ENCODE measurements around the gene G6PC1.
"Not testable (repeated sequence)": the region's sequence is repeated elsewhere in the genome, so short reads cannot be mapped to it uniquely, and the experiment has no call there.

The G6PC1 gene

GRCh38 chr17:42908872-42909700, 8.5 kb downstream of the G6PC1 start:
- TF ChIP-seq, protein P1, sequence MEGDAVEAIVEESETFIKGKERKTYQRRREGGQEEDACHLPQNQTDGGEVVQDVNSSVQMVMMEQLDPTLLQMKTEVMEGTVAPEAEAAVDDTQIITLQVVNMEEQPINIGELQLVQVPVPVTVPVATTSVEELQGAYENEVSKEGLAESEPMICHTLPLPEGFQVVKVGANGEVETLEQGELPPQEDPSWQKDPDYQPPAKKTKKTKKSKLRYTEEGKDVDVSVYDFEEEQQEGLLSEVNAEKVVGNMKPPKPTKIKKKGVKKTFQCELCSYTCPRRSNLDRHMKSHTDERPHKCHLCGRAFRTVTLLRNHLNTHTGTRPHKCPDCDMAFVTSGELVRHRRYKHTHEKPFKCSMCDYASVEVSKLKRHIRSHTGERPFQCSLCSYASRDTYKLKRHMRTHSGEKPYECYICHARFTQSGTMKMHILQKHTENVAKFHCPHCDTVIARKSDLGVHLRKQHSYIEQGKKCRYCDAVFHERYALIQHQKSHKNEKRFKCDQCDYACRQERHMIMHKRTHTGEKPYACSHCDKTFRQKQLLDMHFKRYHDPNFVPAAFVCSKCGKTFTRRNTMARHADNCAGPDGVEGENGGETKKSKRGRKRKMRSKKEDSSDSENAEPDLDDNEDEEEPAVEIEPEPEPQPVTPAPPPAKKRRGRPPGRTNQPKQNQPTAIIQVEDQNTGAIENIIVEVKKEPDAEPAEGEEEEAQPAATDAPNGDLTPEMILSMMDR (IDR thresholded peaks at IDR 0.05; ENCODE audit: low read depth, low read length, missing control alignments), result no peak
- no peak for DNase-seq (ENCODE audit: low read depth)
- H3K4me3 ChIP-seq (ENCODE audit: low read depth, low read length), result no peak overlapping the region

- H3K4me3 ChIP-seq (ENCODE audit: low read depth, low read length), result no peak overlapping the region
- no peak for DNase-seq (ENCODE audit: low read depth)
- TF ChIP-seq, protein P1 (IDR thresholded peaks at IDR 0.05; ENCODE audit: low read depth, low read length, missing control alignments), result no peak
Observed at GRCh38 chr17:42913522-42913921, 12.9 kb downstream of the G6PC1 start.

DNA sequence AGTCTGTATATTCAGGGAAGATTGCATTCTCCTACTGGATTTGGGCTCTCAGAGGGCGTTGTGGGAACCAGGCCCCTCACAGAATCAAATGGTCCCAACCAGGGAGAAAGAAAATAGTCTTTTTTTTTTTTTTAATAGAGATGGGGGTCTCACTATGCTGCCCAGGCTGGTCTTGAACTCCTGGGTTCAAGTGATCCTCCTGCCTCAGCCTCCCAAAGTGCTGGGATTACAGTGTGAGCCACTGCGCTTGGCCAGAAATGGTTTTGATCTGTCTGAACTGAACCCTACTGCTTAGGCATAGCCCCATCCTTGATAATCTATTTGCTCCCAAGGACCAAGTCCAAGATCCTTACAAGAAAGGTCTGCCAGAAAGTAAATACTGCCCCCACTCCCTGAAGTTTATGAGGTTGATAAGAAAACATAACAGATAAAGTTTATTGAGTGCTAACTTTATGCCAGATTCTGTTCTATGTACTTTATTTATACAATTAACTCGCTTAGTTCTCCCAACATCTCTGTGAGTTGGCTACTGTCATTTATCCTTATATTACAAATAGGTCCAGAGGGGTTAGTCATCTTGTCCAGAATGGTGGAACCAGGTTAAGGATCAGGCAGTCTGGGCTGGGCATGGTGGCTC, 13.5 kb downstream of the G6PC1 start:
- DNase-seq (ENCODE audit: low read depth), result no peak
- no peak overlapping the region for H3K4me3 ChIP-seq (ENCODE audit: low read depth, low read length)
- TF ChIP-seq, protein P1 (IDR thresholded peaks at IDR 0.05; ENCODE audit: low read depth, low read length, missing control alignments), result no peak

DNA sequence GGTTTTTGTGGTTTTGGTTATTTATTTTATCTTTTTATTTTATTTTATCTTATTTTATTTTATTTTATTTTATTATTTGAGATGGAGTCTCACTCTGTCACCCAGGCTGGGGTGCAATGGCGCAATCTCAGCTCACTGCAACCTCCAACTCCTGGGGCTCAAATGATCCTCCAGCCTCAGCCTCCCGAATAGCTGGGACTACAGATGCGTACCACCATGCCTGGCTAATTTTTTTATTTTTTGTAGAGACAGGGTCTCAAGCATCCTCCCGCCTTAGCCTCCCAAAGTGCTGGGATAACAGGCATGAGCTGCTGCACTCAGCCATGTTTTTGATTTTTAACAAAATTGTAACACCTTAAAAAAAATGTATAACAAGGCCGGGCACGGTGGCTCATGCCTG, 14.7 kb downstream of the G6PC1 start:
- H3K4me3 ChIP-seq (ENCODE audit: low read depth, low read length); DNase-seq (ENCODE audit: low read depth): not testable (repeated sequence)

GRCh38 chr17:42916388-42917235, 16.0 kb downstream of the G6PC1 start:
- not testable (repeated sequence) for DNase-seq (ENCODE audit: low read depth); H3K4me3 ChIP-seq (ENCODE audit: low read depth, low read length)

GRCh38 chr17:42917236-42917603, 16.6 kb downstream of the G6PC1 start:
- no peak overlapping the region for H3K4me3 ChIP-seq (ENCODE audit: low read depth, low read length)
- TF ChIP-seq, protein P1 (IDR thresholded peaks at IDR 0.05; ENCODE audit: low read depth, low read length, missing control alignments), result no peak
- no peak for DNase-seq (ENCODE audit: low read depth)

DNA sequence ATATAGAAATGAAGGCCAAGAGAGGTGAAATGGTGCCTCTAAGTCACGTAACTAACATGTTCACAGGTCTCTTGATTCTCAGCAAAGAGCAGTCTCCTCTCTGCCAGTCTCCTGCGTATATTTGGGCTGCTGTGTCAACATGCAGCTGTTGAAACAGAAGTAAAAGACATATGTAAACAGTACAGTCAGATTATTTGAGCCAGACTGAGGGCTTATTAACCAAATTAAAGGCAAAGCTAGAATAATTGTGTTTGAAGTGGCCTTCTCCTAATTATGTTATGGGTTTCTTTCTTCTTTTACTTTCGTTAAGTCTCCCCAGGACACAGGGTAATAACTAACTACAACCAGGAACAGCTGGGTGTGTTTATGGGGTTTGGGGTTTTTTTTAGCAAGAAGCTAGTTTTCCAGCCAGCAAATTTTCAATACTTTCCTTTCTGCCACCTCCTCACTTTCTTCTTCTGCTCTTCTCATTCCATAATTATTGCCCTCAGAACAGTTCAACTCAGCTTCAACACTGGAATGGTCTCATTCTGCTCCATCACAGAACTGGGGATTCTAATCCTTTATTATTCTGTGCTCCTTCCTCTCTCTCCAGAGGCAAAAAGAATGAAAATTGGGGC, 18.4 kb downstream of the G6PC1 start:
- no peak for DNase-seq (ENCODE audit: low read depth)
- H3K4me3 ChIP-seq (ENCODE audit: low read depth, low read length), result no peak overlapping the region
- TF ChIP-seq, protein P1 (IDR thresholded peaks at IDR 0.05; ENCODE audit: low read depth, low read length, missing control alignments), result no peak

DNA sequence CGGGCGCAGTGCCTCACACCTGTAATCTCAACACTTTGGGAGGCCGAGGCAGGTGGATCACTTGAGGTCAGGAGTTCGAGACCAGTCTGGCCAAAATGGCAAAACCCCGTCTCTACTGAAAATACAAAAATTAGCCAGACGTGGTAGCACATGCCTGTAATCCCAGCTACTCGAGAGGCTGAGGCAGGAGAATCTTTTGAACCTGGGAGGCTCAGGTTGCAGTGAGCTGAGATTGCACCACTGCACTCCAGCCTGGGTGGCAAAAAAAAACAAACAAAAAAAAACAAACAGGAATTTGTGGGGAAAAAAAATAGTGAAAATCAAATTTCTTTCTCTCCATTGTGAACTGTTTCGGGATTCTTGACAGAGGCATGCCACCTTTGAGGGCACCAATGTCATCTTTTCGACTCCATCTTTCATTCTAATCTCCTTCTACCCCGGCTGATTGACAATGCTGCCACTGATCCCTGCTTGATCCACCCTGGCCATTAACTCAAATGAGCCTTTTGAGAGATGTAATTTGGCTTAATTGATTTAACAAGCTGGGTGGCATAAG, 19.0 kb downstream of the G6PC1 start:
- not testable (repeated sequence) for H3K4me3 ChIP-seq (ENCODE audit: low read depth, low read length); DNase-seq (ENCODE audit: low read depth)

All from GM12864 (cell line).